Measurements from ENCODE around the gene CPN1.

The CPN1 gene

GRCh38 chr10:100120550-100120949, 38.9 kb upstream of the CPN1 start:
- TF ChIP-seq CTCF (IDR thresholded peaks at IDR 0.05; ENCODE audit: low read depth, low read length, missing control alignments), result no peak
- DNase-seq (ENCODE audit: low read depth), result no peak
- no peak overlapping the region for H3K4me3 ChIP-seq (ENCODE audit: low read depth, low read length)

DNA sequence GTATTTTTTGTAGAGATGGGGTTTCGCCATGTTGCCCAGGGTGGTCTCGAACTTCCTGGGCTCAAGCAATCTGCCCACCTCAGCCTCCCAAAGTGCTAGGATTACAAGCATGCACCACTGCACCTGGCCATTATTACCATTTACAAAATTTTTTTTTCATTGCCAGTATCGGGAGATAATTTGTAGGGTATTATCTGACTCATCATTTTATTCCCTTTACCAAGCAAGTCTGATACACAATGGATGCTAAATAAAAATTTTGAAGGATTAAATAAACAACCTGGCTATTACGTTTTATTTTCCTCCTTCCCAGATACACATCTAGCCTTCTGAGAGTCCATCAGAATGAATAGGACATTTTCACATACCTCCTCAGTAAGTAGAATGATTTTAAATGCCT, 38.1 kb upstream of the CPN1 start:
- DNase-seq (ENCODE audit: low read depth), result no peak
- no peak for TF ChIP-seq CTCF (IDR thresholded peaks at IDR 0.05; ENCODE audit: low read depth, low read length, missing control alignments)
- H3K4me3 ChIP-seq (ENCODE audit: low read depth, low read length), result no peak overlapping the region

GRCh38 chr10:100114976-100115770, 33.5 kb upstream of the CPN1 start:
- H3K4me3 ChIP-seq (ENCODE audit: low read depth, low read length), result no peak overlapping the region
- no peak for DNase-seq (ENCODE audit: low read depth)
- no peak for TF ChIP-seq CTCF (IDR thresholded peaks at IDR 0.05; ENCODE audit: low read depth, low read length, missing control alignments)

GRCh38 chr10:100114460-100114859, 32.8 kb upstream of the CPN1 start:
- DNase-seq (ENCODE audit: low read depth), result no peak
- H3K4me3 ChIP-seq (ENCODE audit: low read depth, low read length), result no peak overlapping the region
- TF ChIP-seq CTCF (IDR thresholded peaks at IDR 0.05; ENCODE audit: low read depth, low read length, missing control alignments), result no peak

DNA sequence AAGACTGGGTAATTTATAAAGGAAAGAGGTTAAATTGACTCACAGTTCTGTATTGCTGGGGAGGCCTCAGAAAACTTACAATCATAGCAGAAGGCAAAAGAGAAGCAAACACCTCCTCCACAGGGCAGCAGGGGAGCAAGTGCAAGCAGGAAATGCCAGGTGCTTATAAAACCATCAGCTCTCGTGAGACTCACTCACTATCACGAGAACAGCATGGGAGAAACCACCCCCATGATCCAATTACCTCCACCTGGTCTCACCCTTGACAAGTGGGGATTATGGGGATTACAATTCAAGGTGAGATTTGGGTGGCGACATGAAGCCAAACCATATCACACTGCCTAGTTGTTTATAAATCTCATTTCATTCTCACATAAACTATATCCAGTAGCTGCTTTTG, 28.0 kb upstream of the CPN1 start:
- DNase-seq (ENCODE audit: low read depth), result no peak
- no peak overlapping the region for H3K4me3 ChIP-seq (ENCODE audit: low read depth, low read length)
- no peak for TF ChIP-seq CTCF (IDR thresholded peaks at IDR 0.05; ENCODE audit: low read depth, low read length, missing control alignments)

DNA sequence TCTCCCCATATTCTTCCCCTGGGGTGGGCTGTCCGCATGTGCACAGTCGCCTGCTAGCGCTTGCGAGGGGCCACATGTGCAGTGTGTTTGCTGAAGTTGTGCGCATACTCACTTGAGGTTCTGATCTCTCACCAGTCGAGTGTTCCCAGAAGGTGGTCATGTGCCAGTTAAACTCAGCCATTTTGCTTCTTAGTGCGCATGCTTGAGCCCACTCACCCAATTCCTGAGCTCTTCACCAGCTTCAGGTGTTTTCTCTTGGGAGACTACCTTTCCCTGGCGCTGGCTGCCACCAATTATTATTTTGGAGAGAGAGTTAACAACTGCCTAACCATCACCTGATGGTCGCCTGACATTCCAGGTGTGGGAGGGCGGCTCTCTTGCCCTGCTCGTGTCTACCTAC, 25.2 kb upstream of the CPN1 start:
- TF ChIP-seq CTCF (IDR thresholded peaks at IDR 0.05; ENCODE audit: low read depth, low read length, missing control alignments), result no peak
- DNase-seq (ENCODE audit: low read depth), result no peak
- H3K4me3 ChIP-seq (ENCODE audit: low read depth, low read length), result no peak overlapping the region

GRCh38 chr10:100104300-100104699, 22.6 kb upstream of the CPN1 start:
- no peak overlapping the region for H3K4me3 ChIP-seq (ENCODE audit: low read depth, low read length)
- no peak for TF ChIP-seq CTCF (IDR thresholded peaks at IDR 0.05; ENCODE audit: low read depth, low read length, missing control alignments)
- DNase-seq (ENCODE audit: low read depth), result no peak

Data from GM12864 (cell line).